ENCODE data around the gene HS6ST3. TPM values are rescaled to one million over a fixed set of nuclear protein-coding genes. Genes with fewer than 3 reads are reported as not detected.

HS6ST3 gene
- total and polyA plus RNA-seq, 2 donors (not counting 3 experiments of a cell fraction or from before 2014, with no cell fraction given) = 0.03 to 0.15 TPM

- FAIRE-seq (no peak), DNase-seq (ENCODE audit: low read depth, low spot score) (no peak)
- H3K9me1 ChIP-seq (replicated peaks; ENCODE audit: control insufficient read depth, extremely low read depth, insufficient read depth, low read length) = no peaks in the 10 kb centered on the region
- no peaks in the 10 kb centered on the region for H3K79me2 ChIP-seq (ENCODE audit: control insufficient read depth, insufficient read depth, low read length)
- H3K4me1 ChIP-seq (ENCODE audit: control insufficient read depth, extremely low read depth, insufficient read depth, low read length) = no peaks in the 10 kb centered on the region
- H4K20me1 ChIP-seq (replicated peaks; ENCODE audit: control insufficient read depth, extremely low read depth, insufficient read depth, low read length) = no peaks in the 10 kb centered on the region
- no peaks in the 10 kb centered on the region for H3K36me3 ChIP-seq (ENCODE audit: control insufficient read depth in 2 of 2, extremely low read depth in 1 of 2, insufficient read depth in 2 of 2, low read length in 2 of 2)
- BruUV-seq (replicated peaks) = no TSS peak
- H3K4me3 ChIP-seq (replicated peaks in 1 of 3; ENCODE audit: insufficient read depth in 1 of 3, low read depth in 1 of 3, low read length in 3 of 3) = no peak overlapping the region
- H2AFZ ChIP-seq (ENCODE audit: low read depth, low read length) = no peak overlapping the region
- intact Hi-C loops (cut with micrococcal nuclease) = no loop called here
- dilution Hi-C loops (cut with MboI; ENCODE audit: extremely low pct_ligation_motif_present, low sequenced_read_pairs) = no loop called here
- ChIA-PET CTCF (no interaction called here), POLR2A (no interaction called here)
- no peaks in the 10 kb centered on the region for H3K27me3 ChIP-seq (ENCODE audit: control insufficient read depth in 2 of 2, insufficient read depth in 2 of 2, low read length in 2 of 2)
- H3K9me3 ChIP-seq (replicated peaks; ENCODE audit: control insufficient read depth, insufficient read depth, low read length) = no peaks in the 10 kb centered on the region
- H3K9ac ChIP-seq (replicated peaks; ENCODE audit: extremely low read depth, insufficient read depth, low read length) = no peak overlapping the region
- no peak overlapping the region for H3K4me2 ChIP-seq (ENCODE audit: insufficient read depth, low read length)
- TF ChIP-seq CTCF (IDR thresholded peaks at IDR 0.05; ENCODE audit: extremely low read depth in 1 of 2, insufficient read depth in 1 of 2, low read depth in 1 of 2, low read length in 2 of 2) (no peak), POLR2A (IDR thresholded peaks at IDR 0.05; ENCODE audit: low read depth, low read length) (no peak), JUN (IDR thresholded peaks at IDR 0.05; ENCODE audit: borderline replicate concordance, insufficient read depth, insufficient read length, low read depth) (no peak), FOS (IDR thresholded peaks at IDR 0.05; ENCODE audit: borderline replicate concordance, insufficient read depth, low read length) (no peak), EZH2 (IDR thresholded peaks at IDR 0.05; ENCODE audit: borderline replicate concordance, low read depth, low read length, severe bottlenecking) (no peak), MAX (IDR thresholded peaks at IDR 0.05; ENCODE audit: insufficient read depth, insufficient read length) (no peak), MYC (IDR thresholded peaks at IDR 0.05; ENCODE audit: low read depth, low read length) (no peak), GATA2 (IDR thresholded peaks at IDR 0.05; ENCODE audit: insufficient read depth, insufficient read length, low read depth, low read length) (no peak), POLR2AphosphoS5 (IDR thresholded peaks at IDR 0.05; ENCODE audit: insufficient read depth, low read depth, low read length) (no peak)
- H3K27ac ChIP-seq (ENCODE audit: insufficient read depth, low read depth, low read length) = no peak overlapping the region
Measured at GRCh38 chr13:96314974-96315373, 225.1 kb downstream of the HS6ST3 start.

Data from endothelial cell of umbilical vein (primary cell).